Omental fat pad (tissue), 4 donors: ENCODE results near the gene PNMA6F. TPM values are rescaled to one million over a fixed set of nuclear protein-coding genes. Genes with fewer than 3 reads are reported as not detected.
A peak's percentile ranks its signal among the peaks of the same experiment; 100 is the strongest.
"Not testable (repeated sequence)": the region's sequence is repeated elsewhere in the genome, so short reads cannot be mapped to it uniquely, and the experiment has no call there.

Source experiments
- ATAC-seq: fragments of 150-250 bp; one replicate; pipeline ENCODE4 v1.9.1; 2016; ENCODE audit warnings: mild to moderate bottlenecking, moderate library complexity; ENCODE audit not compliant: low FRiP score
- DNase-seq: peaks from one replicate; pipeline ENCODE4 v3.0.0-alpha.2; 2019; ENCODE audit warnings: low spot score
- CTCF ChIP-seq, 3 donors: fragments of 450-650 bp; IDR thresholded peaks; one replicate each; pipeline ENCODE4 v1.5.1; 2016 to 2017; ENCODE audit warnings: antibody characterized with exemption in 3 of 3, mild to moderate bottlenecking in 3 of 3, moderate library complexity in 2 of 3
- total RNA-seq, 4 donors: library from RNA; depleted of rRNA; stranded (reverse); fragments of >200 nt; gene quantifications; one replicate each; pipeline ENCODE4 v1.1.0, GENCODE V29; 2016

Gene PNMA6F
- total RNA-seq, 4 donors from 2014 or later = not detected

- ATAC-seq = no peak
- no peak for DNase-seq
- TF ChIP-seq CTCF (IDR thresholded peaks at IDR 0.05) = no peak
These were observed 14.7 kb upstream of the PNMA6F start for GRCh38 chrX:153336121-153336894.

- no peak for TF ChIP-seq CTCF (IDR thresholded peaks at IDR 0.05)
- no peak for DNase-seq
- no peak for ATAC-seq
These were observed 13.2 kb upstream of the PNMA6F start for GRCh38 chrX:153334654-153335295.

DNA sequence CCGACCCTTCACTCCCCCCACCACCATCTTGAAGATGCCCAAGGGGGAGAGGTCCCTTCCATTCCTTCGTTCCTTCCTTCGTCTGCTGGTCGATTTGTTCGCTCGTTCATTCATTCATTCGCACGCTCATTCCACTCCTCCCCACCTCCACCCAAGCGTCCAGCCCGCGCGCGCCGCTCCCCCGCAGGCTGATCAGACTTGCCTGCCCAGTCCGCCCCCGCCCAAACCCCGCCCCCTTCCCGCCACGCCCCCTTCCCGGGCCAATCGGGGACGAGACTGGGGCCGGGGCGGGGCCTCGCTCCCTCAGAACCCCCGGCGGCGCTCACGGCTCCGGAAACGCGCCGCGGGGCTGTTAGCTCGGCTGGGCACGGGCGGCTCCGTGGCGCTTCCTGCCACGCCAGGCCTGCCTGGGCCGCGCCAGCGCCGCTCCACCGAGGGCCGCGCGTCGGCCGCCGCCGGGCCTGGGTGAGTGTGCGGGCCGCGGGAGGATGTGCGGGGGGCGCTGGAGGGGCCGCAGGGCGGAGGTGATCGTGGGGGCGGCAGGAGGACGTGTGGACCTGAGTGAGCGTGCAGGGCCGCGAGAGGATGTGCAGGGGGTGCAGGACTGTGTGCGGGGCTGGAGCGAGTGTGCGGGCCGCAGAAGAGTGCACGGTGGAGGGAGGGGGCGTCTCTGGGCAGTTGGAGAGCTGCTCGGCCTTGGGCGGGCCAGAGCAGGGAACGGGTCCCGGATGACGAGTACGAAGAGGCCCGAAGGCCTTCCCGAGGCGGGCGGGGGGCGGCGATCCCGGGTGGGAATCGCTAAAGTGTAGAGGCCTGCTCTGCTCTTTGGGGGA lies 12.5 kb upstream of the PNMA6F start, which contains the start of gene ZNF275:
ZNF275 (plus strand) TSS at position 333 of the 833 bp plus-strand sequence. CDS start 2,527 bp downstream, outside the sequence.
- DNase-seq = peak; percentile 39
- peak; percentile 93 for ATAC-seq
- TF ChIP-seq CTCF (IDR thresholded peaks at IDR 0.05) = no peak

- DNase-seq (no peak), ATAC-seq (no peak)
- TF ChIP-seq CTCF (IDR thresholded peaks at IDR 0.05) = no peak
These were observed 11.7 kb upstream of the PNMA6F start for GRCh38 chrX:153333266-153333665.

DNA sequence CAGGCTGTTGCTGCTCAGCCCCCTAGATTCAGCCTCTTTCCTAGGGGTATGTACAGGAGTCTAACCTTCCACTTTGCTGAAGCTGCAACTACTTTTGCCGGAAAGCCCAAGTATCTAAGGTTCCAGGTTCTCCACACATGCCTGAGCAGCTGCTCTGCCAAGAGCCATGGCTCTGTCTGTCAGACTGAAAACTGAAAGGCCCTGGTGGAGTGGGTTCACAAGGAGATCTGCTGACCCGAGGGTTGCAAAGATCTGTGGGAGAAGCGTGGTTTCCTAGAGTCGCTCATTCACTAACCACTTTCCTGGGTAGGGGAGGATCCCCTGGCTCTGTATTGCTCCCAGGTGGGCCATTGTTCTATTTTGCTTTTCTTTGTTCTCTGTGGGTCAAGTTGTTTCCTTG lies 6.0 kb upstream of the PNMA6F start:
- TF ChIP-seq CTCF (IDR thresholded peaks at IDR 0.05) = no peak
- DNase-seq (no peak), ATAC-seq (no peak)

GRCh38 chrX:153320555-153321184 lies 897 bp downstream of the PNMA6F start:
- no peak for TF ChIP-seq CTCF (IDR thresholded peaks at IDR 0.05)
- DNase-seq = no peak
- no peak for ATAC-seq

DNA sequence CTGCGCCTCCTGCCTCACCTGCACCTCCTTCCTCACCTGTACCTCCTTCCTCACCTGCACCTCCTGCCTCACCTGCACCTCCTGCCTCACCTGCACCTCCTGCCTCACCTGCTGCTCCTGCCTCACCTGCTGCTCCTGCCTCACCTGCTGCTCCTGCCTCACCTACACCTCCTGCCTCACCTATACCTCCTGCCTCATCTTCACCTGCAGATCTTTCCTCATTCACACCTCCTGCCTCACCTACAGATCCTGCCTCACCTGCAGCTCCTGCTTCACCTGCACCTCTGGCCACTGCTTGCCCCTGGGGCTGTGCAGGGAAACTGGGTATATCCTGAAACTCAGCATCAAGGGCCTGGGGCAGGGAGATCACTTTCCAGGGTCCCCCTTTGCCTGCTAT lies 1.5 kb downstream of the PNMA6F start:
- not testable (repeated sequence) for ATAC-seq

More for the DNA sequence above, 1.5 kb downstream of the PNMA6F start:
- not testable (repeated sequence) for DNase-seq
